GM08714 (cell line): ENCODE measurements around the gene RAB11FIP2.

ENCODE experiments used
- H3K4me3 ChIP-seq: fragments of 200-500 bp; sonication (Bioruptor generic); 2 replicates; pipeline ENCODE4 v1.5.1; 2014; ENCODE audit warnings: mild to moderate bottlenecking, low read length, inconsistent platforms
- ZNF274 ChIP-seq: IDR thresholded peaks from 2 replicates; pipeline ENCODE4 v1.6.1; 2012; ENCODE audit warnings: mild to moderate bottlenecking, low read depth, low read length

Gene RAB11FIP2

DNA sequence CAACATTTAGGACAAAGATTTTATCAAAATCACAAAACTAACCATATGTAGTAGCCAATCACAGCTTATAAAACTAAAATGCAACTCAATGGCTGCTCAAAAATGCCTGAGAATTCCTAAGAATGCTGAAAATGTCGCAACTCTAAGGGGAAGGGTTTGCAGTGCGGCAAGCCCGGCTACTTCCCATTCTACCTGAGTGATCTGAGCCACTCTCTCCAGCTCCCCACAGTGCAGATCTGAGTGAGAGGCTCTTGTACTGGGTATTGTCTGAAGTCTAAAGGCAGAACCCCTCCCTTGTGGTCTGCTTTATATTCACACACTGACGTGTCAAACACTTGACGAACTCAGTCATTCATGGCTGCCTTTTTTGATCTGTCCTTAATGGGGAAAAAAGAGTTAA lies 28.9 kb downstream of the RAB11FIP2 start:
- H3K4me3 ChIP-seq, result no peak overlapping the region
- TF ChIP-seq ZNF274, result no peak

DNA sequence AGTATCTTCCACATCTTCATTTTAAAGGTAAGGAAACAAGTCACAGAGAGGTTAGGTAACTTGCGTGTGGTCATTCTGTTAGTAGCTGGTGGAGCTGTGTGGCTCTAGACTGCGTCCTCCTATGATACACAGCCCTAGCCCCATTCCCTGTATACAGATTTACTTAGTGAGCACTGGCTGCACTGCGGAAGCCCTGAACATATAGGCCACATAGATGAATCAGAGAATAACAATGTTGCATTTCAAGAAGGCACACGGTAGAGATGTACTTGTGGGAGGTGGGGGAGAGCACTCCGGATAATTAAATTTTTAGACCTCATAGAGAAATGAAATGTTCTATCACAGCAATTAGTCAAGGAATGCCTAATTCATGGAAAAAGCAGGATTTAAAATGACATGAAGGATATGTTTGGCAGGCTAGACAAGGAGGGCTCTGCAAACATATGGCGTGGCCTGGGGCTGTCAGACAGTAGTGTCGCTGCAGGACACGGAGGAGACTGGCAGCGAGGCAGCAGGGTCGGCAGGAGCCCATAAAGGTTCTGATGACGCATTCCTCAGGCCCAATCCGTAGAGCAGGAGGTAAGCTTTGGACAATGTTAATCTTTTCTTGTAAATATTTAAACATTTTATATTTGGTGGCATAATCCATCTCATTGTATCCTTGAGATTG lies 29.5 kb downstream of the RAB11FIP2 start:
- TF ChIP-seq ZNF274, result no peak
- H3K4me3 ChIP-seq, result no peak overlapping the region

DNA sequence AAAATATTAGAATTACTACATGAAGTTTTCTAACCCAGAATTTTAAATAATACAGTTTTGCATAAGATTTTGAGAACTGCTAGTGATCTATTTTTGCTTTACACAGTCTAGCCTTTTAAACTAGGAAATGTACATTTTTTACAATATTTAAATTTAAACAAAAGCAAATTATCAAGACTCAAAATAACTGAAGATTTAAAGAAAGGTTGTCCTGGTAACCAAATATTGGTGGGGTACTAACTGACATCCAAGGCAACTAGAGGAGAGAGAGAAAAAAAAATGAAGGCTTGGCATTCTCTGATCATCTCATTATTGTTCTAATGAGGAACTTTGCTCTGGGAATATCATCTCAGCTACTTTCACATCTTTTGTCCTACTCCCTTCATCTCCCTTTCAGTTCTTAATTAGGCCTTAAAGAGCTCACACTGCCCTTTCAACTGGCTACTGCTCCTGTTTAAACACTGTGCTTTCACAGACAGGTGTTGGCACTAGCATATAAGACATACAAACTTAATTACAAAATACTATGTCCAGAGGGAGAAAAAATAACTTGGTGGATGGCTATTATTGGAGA lies 33.7 kb downstream of the RAB11FIP2 start:
- no peak overlapping the region for H3K4me3 ChIP-seq
- TF ChIP-seq ZNF274, result no peak

DNA sequence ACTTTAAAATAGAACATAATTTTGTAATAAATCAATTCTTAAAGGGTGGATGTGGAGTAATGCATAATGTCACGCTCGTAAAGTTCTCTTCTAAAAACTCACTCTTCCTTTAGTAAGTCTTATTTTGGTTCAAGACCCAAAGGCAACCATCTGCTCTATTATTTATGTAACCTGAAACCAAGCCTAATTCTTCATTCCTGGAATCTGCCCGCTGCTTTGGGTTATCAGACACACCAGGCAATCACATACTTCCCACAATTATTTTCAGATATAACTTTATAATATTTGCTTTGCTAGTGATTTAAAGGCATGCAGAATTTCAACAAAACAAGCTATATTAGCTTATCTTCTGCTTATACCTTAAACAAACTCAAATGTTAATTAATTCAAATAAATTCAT lies 39.0 kb downstream of the RAB11FIP2 start:
- no peak overlapping the region for H3K4me3 ChIP-seq
- no peak for TF ChIP-seq ZNF274

DNA sequence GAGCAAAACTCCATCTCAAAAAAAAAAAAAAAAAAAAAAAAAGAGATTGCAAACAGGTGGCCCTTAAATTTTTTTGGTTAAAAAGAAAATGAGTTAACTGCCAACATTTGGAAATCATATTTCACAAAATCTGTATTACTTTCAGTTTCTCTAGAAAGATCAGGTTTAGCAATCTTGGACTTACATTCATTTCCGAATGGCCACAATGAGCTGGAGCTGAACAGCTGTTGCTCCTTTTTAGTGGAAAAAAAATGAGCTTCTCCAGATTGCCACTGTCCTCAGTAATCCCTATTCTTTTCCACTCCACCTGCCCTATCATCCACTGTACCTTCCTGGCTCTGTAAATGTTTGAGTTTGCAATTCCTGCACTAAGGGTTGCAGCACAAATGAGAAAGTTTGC lies 43.6 kb downstream of the RAB11FIP2 start:
- H3K4me3 ChIP-seq, result no peak overlapping the region
- TF ChIP-seq ZNF274, result no peak

DNA sequence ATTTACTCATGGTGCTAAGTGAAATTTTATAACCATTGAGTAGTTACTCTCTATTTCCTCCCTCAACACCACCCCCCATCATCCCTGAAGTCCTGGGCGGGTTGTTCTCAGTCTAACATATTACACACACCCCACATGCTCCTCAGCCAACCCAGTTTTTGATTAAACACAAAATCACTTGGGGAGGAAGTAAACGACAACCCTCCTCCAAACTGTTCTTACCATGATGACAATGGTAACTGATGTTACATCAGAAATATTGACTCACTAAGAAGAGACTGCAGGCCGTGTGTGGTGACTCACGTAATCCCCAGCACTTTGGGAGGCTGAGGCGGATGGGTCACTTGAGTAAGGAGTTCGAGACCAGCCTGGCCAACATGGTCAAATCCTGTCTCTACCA lies 44.2 kb downstream of the RAB11FIP2 start:
- H3K4me3 ChIP-seq, result no peak overlapping the region
- TF ChIP-seq ZNF274, result no peak

DNA sequence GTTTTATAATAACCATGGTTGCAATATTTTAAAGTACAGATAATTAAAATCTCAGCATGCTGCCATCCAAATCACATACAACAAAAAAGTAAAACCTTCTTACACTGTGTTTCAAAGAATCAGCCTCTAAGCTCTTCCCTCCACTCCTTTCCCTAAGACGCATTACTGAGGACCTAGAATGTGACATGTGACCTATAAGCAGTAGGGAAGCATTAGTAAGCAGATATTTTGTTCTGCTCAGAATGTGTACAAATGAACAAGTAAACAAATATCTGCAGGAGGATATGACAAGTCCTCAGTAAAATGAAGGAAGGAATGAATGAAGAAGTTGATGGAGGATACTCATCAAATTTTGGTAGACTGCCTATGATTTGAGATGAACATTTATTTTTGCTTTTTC lies 49.1 kb downstream of the RAB11FIP2 start:
- no peak overlapping the region for H3K4me3 ChIP-seq
- no peak for TF ChIP-seq ZNF274

DNA sequence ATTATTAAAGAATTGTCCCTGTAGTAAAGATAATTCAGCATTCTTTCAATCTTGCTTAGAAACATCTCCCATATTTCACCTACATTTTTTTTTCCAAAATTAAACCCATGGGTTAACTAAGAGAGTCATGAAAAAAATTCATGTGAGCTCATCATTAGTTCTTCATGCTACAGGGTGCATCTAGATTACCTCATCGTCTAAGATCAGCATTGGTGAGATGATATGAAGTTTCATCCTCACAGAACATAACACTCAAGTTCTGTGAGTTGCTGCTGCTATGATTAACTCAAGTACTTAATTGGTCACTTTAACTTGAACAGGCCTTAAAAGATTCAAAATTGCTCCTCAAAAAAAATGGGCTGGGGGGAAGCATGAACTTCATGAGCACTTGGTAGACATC lies 50.0 kb downstream of the RAB11FIP2 start:
- no peak for TF ChIP-seq ZNF274
- no peak overlapping the region for H3K4me3 ChIP-seq

DNA sequence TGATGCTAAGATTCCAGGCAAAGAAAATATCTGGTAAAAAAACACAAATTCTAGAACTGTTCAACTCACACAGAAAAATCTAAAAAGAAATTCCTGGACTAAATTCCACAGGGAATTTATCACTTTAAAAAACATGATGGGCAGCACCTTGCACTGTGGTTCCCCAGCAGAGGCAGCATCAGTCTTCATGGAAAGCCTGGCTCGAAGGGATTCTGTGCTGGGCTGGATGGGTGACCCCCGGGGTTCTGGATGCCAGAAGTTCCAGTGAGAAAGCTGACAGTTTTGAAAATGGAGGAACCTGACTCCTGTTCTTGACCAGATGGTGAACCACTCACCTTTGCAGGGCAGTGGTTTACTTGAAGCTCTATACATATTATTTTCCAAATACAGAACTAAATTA lies 52.0 kb downstream of the RAB11FIP2 start:
- H3K4me3 ChIP-seq, result no peak overlapping the region
- TF ChIP-seq ZNF274, result no peak

DNA sequence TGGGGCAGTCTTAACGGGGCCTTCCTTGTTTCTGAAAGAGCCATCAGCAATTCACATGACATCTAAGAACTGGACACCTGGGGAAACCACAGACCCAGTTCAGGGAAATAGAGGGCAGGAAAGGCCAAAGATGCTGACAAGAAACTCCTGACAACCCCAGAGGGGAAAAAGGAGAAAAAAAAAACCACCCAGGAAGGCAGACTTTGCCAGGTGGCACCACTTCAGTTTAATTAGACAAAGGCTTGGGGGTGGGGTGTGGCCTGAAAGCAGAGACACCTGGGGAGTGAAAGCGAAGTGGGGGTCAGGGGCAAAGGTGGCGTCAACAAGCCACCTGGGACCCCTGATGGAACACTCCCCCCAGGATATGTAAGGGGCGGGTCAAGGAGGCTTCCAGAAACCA lies 53.6 kb downstream of the RAB11FIP2 start:
- no peak overlapping the region for H3K4me3 ChIP-seq
- no peak for TF ChIP-seq ZNF274

DNA sequence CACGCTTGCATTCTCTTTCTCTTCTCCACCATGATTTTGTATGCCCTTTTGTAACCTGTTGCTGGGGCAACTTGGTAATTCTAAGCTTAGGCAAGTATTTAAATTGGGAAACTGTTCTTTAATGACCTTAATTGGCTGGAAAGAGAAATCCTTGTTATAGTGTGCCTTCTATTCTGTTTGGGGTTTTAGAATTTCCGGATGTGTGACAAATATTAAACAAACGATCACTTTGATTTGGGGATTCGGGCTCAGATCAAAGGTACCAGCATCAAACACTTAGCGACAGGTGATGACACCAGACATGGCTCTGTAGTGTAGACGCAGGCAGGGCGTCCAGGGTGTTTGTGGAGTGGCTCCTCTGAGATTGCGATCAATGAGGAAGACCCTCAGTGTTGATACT lies 55.0 kb downstream of the RAB11FIP2 start:
- H3K4me3 ChIP-seq, result no peak overlapping the region
- no peak for TF ChIP-seq ZNF274

DNA sequence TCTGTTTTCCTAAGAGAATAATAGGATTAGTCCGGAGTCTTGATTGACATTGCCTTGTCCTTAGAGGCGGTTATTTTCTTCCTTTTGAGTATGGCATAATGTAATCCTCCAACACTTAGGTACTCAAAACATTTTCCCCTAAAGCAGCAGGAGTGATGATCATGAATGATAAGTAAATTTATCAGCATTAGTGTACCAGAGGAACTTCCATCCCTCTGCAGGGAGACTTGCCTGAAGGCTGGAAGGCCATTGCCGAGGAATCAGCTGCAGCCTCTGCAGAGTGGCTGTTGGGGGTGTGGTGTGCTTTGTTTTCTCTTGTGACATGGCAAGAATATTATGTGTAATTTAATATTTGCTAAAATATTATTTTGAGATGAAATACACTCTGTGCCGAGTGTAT lies 56.8 kb downstream of the RAB11FIP2 start:
- H3K4me3 ChIP-seq, result no peak overlapping the region
- no peak for TF ChIP-seq ZNF274

DNA sequence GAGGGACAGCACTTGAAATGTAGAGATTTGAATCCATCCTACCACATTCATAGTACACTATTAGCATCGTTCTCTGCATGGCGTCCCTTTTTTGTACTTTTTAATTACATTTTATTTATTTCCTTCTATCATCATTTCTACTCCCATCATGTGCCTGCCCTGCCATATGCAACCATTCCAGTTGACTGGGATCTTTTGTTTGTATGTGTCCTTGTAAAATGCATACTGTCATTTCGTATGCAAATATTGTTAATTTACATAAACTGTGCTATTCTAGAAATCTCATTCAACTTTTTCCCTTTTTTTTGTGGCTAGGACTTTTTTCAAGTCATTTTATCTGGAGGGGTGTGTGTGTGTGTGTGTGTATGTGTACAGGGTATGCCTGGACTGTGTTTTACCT lies 57.9 kb downstream of the RAB11FIP2 start:
- TF ChIP-seq ZNF274, result no peak
- H3K4me3 ChIP-seq, result no peak overlapping the region

DNA sequence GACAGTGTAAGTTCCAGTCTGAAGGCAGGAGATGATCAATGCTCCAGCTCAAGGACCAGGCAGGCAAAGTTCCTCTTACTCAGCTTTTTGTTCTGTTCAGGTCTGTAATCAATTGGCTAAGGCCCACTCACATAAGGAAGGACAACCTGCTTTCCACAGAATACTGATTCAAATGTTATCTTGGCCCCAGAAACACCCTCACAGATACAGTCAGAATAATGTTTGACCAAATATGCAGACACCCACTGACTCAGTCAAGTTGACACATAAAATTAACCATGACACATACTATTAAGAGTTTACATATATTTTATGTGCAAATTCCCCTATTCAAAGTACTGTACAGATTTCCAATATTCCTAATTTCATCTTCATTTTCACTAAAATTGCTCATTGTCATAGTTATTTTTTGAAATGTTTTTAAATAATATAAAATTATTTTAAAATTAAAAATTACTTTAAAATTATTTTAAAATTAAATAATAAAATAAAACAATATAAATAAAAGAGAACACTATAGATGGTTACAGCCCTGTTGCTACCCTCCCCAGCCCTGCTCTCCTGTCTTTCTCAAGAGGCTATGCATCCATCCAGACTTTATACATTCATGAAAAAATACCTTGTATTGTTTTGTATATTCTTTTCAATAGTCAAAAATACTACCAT lies 59.4 kb downstream of the RAB11FIP2 start:
- TF ChIP-seq ZNF274, result no peak
- no peak overlapping the region for H3K4me3 ChIP-seq

DNA sequence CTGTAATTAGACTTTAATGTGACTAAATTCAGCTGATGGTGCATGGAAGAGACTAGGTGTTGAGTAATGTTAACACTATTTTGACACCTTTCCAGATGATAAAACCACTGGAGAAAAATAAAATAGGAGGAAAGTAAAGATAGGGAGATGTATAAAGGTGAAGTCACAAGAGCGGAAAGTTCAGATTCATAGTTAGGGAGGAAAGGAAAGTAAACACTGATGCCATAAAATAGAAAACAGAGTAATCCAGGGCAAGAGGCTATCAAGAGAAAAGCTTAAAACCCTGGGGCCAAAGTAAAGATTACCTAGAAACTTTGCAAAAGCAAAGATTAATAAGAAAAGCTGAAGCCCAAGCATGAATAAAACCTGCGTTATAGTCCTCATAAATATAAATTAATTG lies 62.8 kb downstream of the RAB11FIP2 start:
- TF ChIP-seq ZNF274, result no peak
- H3K4me3 ChIP-seq, result no peak overlapping the region
